ENCODE results near the gene ARID3C.

GRCh38 chr9:34599546-34599945 is 29.3 kb downstream of the ARID3C start:
- no peak for TF ChIP-seq CTCF (conservative IDR thresholded peaks at IDR 0.05 in 1 of 2, IDR thresholded peaks at IDR 0.05 in 1 of 2; ENCODE audit: extremely low read depth in 1 of 2, insufficient read depth in 1 of 2, low read depth in 1 of 2, low read length in 2 of 2)
- TF ChIP-seq EZH2 (IDR thresholded peaks at IDR 0.05; ENCODE audit: borderline replicate concordance, low read length): no peak
